HG02588 (cell line): ENCODE data around the gene MAL.
A peak's percentile ranks its signal among the peaks of the same experiment; 100 is the strongest.

Source experiments
- ATAC-seq: cut with Tn5 transposase; IDR thresholded peaks from one replicate; pipeline ENCODE4 v1.9.1; 2021; ENCODE audit warnings: mild to moderate bottlenecking, moderate library complexity; ENCODE audit not compliant: unreplicated experiment

The MAL gene

GRCh38 chr2:94996305-94997100 lies 29.0 kb upstream of the MAL start:
- no peak for ATAC-seq

GRCh38 chr2:94997981-94998930 lies 27.3 kb upstream of the MAL start:
- no peak for ATAC-seq

- ATAC-seq = no peak
Observed at GRCh38 chr2:94999431-94999883, 26.1 kb upstream of the MAL start.

GRCh38 chr2:95001051-95001562 lies 24.4 kb upstream of the MAL start:
- ATAC-seq = no peak

- no peak for ATAC-seq
Observed at GRCh38 chr2:95001701-95002100, 23.8 kb upstream of the MAL start.

GRCh38 chr2:95002498-95002897 lies 23.0 kb upstream of the MAL start:
- no peak for ATAC-seq

GRCh38 chr2:95004287-95004686 lies 21.2 kb upstream of the MAL start:
- ATAC-seq = no peak

GRCh38 chr2:95004711-95005110 lies 20.8 kb upstream of the MAL start:
- no peak for ATAC-seq

GRCh38 chr2:95005726-95006125 lies 19.8 kb upstream of the MAL start:
- ATAC-seq = no peak

- no peak for ATAC-seq
Observed at GRCh38 chr2:95006588-95006987, 18.9 kb upstream of the MAL start.

GRCh38 chr2:95007031-95007609 lies 18.4 kb upstream of the MAL start:
- no peak for ATAC-seq

- ATAC-seq = no peak
Observed at GRCh38 chr2:95007822-95008221, 17.7 kb upstream of the MAL start.

- no peak for ATAC-seq
Observed at GRCh38 chr2:95008306-95008705, 17.2 kb upstream of the MAL start.

- no peak for ATAC-seq
Observed at GRCh38 chr2:95008996-95009395, 16.5 kb upstream of the MAL start.

- no peak for ATAC-seq
Observed at GRCh38 chr2:95009412-95009811, 16.1 kb upstream of the MAL start.

- no peak for ATAC-seq
Observed at GRCh38 chr2:95010126-95010525, 15.4 kb upstream of the MAL start.

- no peak for ATAC-seq
Observed at GRCh38 chr2:95010718-95011117, 14.8 kb upstream of the MAL start.

- ATAC-seq = peak; percentile 82
Observed at GRCh38 chr2:95012881-95013550, 12.5 kb upstream of the MAL start.

- ATAC-seq = no peak
Observed at GRCh38 chr2:95013726-95014125, 11.8 kb upstream of the MAL start.

- no peak for ATAC-seq
Observed at GRCh38 chr2:95014126-95014708, 11.3 kb upstream of the MAL start.
